ENCODE results near the gene FAM53A. TPM values are rescaled to one million over a fixed set of nuclear protein-coding genes. Genes with fewer than 3 reads are reported as not detected.

FAM53A gene
- total RNA-seq, 1 donor from 2014 or later: 2.4 TPM

DNA sequence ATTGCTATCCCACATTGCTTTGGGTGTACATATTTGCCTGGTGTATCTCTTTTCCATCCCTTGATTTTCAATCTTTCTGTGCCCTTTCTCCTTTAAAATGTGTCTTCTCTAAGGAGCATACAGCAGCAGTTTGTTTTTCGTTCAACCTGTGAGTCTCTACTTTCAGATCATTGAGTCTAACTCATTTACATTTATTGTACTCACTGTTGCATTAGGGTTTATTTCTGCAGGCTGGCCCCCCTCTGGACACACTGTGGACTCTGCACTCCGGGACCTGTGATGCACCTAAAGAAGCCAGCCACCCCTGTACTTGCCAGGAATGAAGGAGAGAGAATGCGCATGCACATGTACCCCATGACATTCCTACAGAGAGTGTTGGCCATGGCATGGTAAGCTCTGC, 93.0 kb downstream of the FAM53A start:
- DNase-seq: no peak

DNA sequence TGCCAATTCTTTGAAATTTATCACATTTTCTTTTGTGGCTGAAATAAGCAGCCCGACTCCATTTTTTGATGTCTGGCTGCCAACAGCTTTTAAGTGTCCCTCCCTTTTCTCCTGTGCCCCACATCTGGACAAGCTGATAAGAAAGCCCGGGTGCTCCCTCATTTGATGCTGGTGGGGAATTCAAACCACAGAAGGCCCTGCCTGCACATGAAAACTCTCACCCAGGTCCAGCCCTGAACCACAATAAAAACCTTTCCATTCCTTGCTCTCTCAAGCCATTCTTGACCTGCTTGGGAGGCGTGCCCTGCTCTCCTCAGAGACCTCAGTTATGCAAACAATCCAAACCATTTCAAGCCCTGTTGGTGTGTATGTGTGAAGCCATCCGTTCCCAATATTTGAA, 93.9 kb downstream of the FAM53A start:
- DNase-seq: no peak

Other genes with a start within 250 kb of the FAM53A start
- 61.5 and 62.8 TPM in 2 replicates for gene SLBP, start 28.0 kb upstream of the FAM53A start, total RNA-seq
- 34.7 and 44.8 TPM in 2 replicates for gene TMEM129, start 37.0 kb upstream of the FAM53A start, total RNA-seq
- gene TACC3, start 37.2 kb upstream of the FAM53A start, total RNA-seq: 13.4 and 34.2 TPM in 2 replicates
- 1.1 and 1.4 TPM in 2 replicates for gene FGFR3, start 109.0 kb upstream of the FAM53A start, total RNA-seq
- 90.0 and 95.8 TPM in 2 replicates for gene LETM1, start 171.8 kb upstream of the FAM53A start, total RNA-seq
- 66.0 and 102 TPM in 2 replicates for gene NSD2, start 187.1 kb upstream of the FAM53A start, total RNA-seq